ENCODE data around the gene HEBP1.

Gene HEBP1

DNA sequence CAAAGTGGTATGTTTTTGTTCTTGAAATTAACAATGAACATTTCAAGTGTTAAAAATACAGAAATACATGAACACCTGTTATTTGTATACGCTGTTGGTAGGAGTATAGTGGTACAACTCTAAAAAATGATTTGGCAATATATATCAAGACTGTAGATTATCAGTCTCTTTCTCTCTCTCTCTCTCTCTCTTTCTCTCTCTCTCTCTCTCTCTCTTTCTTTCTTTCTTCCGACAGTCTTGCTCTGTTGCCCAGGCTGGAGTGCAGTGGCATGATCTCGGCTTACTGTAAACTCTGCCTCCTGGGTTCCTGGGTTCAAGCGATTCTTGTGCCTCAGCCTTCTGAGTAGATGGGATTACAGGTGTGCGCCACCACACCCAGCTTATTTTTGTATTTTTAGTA lies 12.6 kb downstream of the HEBP1 start:
- no peak for DNase-seq

DNA sequence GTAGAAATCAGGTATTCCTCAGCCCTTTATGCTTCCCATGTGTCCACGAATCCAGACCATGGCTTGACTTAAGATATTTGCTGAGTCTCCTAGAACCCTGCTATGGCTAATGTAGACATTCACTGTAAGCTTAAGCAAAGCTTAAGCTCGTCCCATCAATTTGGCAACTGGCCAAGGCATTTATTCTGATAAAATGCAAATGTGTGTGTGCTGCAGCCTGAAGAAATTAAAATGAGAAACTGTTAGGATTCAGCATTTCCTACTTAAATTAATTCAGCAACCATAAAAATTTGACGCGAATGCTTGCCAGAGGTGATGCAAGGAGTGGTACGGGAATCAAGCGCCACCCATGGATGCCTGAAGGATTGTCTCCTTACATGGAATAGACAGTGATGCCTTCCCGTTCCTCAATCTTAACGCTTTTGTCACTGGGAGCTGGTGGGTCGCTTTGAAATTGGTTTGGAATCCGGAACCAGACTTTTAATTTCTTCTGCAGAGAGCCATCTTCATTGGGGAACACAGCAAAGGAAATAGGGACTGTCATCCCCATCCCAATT lies 13.2 kb downstream of the HEBP1 start:
- DNase-seq, result no peak

DNA sequence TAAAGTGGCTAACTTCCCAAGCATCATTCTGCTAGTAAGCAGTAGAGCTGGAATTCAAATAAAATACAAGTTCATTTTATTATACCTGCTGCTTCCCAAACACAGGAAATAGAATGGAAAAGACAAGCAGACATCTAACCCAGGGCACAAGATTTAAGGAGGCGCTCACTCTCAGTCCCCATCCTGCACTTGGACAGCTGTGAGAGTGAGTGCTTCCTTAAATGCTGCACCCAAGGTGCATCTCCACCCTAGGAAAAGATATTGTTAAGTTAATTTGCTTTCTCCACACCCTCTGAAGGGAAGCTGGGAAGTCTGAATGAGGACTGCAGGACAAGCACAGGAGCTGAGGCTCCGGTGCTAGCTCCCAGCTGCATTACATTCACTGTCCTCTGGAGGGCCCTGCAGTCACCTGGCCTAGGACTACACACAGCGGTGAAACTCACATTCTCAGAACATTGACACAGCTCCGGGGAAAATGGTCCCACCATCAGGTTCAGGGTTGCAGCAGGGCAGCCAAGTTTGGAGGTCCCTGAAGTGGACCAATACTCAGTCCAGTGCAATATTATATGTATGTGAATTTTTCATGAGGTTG lies 14.2 kb downstream of the HEBP1 start:
- no peak for DNase-seq

DNA sequence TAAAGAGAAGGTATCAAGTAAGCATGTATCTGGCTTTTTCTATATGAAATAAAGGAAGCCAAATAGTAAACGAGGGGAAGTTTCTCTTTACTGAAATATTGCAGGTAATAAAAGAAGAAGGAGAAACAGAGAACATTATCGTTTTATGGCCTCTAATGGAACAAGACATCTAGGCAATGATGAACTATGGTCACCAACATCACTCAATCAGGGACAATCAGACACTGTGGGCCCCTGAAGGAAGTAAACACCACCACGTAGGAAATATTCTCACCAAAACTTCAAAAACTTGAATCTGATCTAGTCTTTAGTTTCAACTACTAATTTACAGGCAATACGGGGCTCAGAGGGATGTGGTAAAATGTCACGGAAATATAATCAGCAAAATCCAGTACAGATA lies 15.9 kb downstream of the HEBP1 start:
- DNase-seq, result no peak

DNA sequence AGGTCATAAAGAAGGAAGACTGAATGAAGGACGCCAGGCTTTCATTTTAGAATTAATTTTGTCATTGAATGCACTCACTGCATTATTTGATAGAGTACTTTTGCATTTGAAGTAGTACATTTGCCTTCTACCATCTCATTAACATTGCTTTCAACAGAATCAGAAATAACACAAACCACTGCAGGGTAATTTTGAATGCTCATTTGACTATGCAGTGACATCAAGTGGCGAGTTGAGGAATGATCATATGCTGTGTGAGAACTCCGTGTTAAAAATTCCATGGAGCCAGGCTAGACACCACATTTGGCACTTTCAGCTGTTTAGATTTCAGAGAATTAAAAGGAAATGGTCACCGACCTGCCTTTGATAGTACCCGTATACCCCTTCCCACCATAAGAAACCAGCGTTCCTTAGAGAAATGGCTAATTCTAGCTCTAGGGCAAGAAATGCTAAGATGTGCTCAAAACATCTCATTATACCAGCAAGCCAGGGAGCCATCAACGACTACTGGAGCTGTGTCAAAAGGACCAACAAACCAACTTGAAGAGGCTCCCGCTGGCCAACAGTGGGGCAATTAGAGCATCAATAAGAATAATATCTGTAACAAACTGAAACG lies 16.5 kb downstream of the HEBP1 start:
- peak in 1 of 2 donors; percentile 32 for DNase-seq

DNA sequence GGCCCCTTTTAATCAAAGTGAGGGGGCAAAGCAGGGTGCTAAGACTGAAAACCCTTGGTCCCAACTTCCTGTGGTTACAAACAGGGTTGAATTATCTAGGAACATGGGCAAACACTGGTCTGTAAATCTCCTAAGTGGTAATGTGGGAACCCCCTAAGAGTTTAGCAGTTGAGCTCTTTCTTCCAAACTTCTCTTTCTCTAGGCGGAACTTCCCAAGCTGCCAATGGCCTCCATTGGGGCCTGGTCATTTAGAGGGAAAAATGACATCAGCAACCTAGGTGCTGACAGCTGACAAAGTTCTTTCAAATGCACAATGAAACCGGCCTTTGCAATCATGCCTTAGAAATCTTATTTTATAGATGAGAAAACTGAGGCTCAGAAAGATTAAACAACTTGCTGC lies 17.7 kb downstream of the HEBP1 start:
- DNase-seq, result no peak

DNA sequence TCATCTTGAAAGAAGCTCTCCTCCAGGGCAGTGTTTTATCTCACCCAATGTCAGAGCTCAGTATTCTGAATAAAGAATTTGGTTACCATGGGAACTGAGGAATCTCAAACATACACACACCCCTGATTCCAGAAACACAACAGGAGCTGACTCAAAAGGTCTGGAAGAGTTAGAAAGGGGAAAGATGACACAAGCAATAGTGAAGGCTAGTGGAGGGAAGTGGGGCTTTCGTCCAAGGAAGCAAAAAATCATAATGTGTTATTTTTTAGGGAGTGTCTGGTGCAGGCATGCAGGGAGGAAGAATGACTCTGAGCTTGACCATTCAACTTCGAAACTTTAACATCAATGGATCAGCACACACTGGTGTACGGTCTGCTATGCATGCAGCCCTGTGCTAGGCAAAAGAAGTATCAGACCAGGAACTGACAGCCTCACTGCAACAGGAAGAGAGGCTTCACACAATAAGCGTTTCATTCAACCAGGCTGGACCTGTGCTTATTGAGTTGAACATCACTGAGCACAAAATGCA lies 20.3 kb downstream of the HEBP1 start:
- DNase-seq, result no peak

DNA sequence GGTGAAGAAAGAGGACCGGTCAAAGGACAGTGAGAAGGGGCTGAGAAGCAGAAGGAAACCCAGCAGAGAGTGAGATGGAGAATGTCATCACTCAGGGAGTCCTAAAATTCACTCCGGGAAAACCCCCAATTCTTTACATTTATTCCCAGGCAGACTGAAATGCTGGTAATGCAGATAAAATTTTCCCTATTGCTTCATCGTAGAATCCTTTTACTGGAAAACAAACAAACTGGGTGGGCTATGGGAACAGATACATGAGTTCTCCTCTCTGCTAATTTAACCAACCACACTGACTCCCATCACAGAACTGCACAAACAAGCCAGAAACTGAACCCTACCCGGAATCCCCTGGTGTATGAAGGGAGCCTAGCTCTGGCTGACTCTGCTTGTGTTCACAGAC lies 20.9 kb downstream of the HEBP1 start:
- no peak for DNase-seq

DNA sequence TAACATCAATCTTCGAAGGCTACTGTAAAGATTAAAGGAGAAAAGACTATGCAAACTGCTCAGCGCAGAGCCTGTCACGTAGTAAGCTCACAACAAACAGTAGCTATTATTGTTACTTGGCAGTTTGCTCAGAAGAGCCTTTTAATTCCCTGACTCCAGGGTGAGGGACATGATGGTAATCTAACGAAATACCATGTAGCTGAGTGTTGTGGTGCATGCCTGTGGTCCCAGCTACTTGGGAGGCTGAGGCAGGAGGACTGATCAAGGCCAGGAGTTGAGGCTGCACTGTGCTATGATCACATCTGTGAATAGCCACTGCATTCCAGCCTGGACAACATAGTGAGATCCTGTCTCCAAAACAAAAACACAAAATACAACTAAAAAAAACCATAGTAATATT lies 22.8 kb downstream of the HEBP1 start:
- DNase-seq, result no peak

DNA sequence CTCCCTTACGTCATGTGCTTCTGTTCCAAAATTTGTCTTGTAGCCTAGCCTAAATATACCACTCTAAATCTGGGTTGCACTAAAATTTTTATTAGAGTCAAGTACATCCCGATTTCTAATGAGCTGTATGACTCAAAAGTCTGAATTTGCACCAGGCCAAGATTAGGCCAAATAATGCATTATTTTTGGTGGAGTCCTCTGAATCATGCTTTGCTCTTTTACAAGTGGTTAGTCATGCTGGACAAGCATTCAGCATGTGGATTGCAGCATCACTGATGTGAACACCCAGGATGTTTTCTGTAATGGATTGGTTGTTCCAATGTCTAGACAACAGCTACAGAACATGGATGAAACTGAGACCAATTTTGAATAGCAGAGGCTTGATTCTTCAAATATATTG lies 23.7 kb downstream of the HEBP1 start:
- DNase-seq, result no peak

DNA sequence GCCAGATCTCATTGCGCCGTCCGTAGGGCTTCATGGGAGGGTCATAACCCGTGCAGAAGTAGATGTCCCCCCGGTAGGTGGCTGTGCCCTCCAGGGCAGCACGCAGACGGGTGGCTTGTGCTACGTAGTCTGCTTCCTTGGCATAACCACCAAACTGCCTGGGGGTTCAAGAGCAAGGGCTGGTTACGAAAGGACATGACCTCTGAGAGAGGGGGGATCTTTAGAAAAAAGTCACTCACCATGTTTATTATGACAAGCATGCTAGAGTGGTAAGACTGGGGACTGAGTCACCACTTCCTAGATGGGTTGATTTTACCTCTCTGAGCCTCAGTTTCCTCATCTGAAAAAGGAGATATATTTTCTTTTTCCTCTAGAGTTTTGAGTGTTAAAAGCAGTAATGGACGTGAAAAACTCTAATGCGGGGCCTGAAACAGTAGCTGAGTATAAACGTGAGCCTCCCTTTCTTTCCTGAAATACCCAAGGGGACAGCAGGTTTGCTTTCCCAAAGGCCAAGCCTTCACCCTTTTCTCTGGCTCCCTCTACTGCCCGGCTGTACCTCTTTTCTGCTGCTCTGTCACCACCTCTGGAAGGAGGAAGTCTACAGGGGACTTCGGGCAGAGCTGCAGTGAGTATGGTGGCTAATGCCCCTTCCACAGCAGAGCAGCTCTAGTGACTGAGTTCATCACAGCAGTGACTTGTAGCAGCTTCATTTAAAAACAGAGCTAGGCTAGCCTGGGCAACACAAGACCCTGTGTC lies 24.6 kb downstream of the HEBP1 start:
- no peak for DNase-seq

DNA sequence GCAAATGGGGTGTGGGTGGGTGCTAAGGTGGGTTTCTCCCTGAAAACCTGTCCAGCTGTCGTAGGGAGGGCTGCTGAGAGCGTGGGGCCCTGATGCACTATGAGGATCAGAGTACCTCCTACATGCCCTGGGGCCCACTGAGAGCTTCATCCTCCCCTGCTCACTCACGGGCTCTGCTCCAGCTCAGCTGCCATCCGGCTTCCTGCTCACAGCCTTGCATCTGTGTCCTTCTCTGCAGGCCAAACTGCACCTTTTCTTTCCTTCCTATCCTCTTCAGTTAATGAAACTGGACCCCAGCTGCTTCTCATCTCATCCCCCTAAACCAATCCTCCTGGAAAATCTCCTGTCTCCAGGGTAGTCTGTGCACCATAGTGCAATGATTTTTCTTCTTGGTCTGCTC lies 25.9 kb downstream of the HEBP1 start:
- no peak for DNase-seq

DNA sequence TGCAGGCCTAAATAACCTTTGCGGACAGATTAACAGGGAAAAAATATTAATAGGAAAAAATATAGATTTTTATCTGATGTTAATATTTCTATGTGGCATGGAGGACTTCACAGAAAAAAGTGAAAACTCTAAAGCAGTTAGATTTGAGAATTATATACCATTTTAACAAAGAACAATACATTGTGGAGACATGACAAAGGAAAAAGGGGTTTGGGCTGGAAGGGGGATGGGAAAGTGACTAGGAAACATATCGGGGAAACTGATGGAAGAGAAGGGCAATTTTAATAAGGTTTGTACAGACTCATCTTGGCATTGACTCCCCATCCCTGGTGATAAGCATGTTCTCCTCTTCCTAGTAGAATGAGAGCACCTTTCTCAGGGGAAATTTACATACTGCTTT lies 27.0 kb downstream of the HEBP1 start:
- no peak for DNase-seq

DNA sequence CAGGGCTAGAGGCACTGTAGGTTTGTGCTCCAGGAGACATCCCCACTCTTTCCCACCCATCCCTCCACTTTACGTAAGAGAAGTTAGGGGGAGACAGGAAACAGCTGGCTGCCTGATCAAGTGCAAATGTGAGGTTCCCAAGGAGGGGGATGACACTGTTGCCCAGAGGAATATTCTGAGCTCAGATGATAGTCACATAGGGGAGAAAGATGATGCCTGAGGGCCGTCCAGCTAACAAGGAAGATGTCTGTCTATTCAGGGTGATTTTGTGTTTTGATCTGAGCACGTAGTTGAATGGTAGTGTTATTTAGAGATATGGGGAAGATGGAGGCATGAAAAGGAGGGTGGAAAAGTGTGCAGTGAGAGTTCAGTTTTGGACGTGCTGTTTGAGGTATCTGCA lies 34.2 kb downstream of the HEBP1 start:
- DNase-seq, result no peak

DNA sequence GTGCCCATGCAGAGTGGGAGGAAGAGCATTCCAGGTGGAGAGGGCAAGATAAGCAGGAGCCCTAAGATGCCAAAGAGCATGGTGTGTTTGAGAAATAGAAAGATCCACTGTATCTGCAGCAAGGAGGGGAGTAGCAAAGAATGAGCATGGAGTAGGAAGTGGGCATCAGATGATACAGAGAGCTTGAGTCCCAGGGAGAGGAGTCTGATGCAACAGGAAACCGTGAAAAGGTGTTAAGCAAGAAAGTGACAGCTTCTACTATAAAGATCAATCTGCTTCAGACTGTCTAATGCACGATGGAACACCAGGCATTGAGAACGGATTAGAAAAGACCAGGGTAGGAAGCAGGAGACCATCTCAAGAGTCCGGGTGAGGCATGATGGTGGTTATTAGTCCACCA lies 35.8 kb downstream of the HEBP1 start:
- no peak for DNase-seq

DNA sequence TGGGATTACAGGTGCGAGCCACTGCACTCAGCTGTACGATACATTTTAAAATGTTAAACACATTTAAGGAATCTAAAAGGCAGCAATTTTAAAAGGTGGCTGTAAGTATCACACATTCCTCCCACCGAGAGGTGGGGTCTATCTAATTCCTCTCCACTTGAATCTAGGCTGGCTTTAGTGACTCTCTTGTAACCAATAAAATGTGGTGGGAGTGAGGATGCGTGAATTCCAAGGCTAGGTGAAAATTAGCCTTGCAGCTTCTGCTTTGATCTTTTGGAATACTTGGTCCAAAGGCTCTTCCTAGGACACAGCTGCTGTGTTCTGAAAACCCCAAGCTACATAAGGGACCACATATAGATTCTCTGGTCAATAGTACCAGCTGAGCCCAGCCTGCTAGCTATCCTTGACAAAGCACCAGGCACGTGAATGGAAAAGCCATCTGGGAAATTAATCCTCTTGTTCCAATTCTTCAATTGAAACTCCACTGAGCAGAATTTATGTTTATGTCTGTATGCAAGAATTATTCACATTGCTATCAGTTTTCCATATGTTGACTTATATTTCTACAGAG lies 39.3 kb downstream of the HEBP1 start:
- DNase-seq, result no peak

DNA sequence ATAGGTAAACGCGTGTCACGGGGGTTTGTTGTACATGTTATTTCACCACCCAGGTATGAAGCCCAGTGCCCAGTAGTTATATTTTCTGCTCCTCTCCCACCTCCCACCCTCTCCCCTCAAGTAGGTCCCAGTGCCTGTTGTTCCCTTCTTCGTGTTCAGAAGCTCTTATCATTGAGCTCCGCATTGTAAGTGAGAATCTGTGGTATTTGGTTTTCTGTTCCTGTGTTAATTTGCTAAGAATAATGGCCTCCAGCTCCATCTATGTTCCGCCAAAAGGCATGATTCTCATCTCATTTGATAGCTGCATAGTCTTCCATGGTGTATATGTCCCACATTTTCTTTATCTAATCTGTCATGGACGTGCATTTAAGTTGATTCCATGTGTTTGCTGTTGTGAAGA lies 41.2 kb downstream of the HEBP1 start:
- no peak for DNase-seq

DNA sequence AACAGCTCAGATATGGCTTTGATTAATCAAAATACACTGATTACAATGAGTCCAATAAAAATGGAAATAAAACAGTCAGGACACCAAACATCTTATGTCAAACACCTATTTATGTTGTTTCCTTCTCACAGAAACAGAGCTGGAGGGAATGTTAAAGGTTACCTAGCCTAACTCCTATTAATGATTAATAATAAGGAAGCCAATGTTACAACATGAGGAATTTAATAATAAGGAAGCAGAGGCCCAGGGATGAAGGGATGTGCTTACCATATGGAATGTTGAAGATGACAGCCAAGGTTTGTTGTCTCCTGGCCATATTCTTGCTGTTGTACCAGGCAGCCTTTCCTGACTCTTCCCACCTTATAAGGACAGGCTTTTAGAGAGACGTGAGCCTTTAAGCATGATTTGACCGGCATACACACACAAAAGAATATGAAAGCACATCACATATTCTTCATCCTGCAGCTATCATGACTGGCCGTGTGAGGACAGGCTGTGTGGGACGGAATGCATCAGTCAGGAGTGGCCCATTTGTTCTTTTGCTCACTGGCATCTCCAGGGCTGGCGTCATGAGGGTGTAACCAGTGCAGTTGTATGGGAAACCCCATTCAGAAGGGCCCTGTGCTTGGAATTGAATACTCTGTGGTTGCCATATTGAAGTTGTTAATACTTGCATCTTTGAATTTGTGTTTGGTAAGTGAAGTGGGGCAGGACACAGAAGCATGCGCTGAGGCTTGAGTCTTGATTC lies 45.0 kb downstream of the HEBP1 start:
- no peak for DNase-seq

DNA sequence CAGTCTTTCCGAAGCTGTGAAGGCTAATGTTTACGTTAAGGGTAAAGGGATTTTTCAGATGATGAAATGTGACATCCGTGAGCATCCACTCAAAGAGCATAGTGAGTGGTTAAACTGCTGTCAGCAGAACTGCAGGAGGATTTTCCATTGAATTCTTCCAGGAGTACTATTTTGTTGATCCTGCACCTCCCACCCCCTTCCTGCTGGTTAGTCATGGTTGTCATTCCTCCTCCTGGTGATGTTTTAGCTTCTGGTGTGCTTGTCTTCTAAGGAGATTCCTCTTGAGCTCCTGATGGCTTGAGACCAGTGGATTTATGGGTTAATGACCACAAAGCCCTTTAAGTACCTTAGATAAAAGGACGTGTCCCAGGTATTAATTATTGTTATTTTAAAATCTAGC lies 45.7 kb downstream of the HEBP1 start:
- no peak for DNase-seq

DNA sequence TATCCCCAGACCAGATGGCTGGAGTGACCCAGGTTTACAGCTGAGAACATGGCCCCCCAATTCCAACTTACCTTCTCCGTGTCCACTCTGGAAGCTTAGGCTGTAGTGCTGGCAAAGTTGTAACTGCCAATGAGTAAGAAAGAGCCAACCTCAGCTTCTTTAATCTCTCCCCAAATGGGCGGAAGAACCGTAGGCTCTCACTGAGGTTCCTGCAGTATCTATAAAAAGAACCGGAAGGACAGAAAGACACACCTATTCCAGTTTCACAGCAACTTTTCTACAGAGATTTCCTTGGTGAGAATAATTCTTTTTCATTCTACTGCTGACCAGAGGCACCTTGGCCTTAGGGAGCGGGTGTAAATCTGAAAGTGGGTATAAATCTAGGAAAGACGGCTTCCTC lies 48.0 kb downstream of the HEBP1 start, which contains the start of gene GPRC5D:
TSS of gene GPRC5D (minus strand) at position 135 of the 400 bp plus-strand sequence. CDS start 1,786 bp downstream, outside the sequence.
- DNase-seq, result no peak

DNA sequence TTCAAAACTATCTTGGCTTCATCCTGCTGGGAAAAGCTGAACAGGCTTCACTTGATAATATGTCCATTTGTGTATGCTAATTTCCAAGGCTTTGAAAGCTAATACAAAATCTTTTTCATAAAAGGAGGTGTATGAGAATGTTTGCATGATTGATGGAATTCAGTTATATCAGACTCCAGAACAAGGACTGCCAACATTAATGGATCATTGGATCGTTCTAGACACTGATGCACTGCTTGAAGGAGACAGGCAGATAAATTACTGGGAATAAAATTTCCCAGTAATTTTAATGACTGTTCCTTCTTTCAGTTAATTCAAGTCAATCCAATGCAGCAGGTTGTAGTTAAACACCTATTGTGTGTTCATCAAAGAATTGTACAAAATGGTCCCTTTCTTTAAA lies 48.6 kb downstream of the HEBP1 start:
- DNase-seq, result no peak

DNA sequence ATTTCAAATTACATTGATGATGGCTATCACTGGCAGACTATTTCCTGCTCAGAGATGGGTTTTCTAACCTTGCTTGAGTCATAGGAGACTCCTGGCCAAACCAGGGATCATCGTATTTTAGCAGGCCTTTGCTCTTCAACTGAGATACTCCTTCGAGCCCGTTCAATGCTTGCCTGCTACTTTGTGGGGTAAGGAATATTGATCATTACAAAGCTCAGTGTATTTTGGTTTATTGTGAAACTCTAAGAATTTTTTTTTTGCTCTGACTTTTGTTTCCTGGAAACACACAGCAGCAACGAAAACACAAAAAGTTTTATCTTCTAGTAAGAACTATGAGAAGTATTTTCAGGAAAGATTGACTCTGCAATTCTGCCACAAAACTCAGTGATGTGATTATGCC lies 52.2 kb downstream of the HEBP1 start:
- no peak for DNase-seq

Data from CD4-positive, alpha-beta T cell treated with Interleukin-4 for 1 hour (primary cell).